ENCODE measurements around the gene RNASE13. TPM values are rescaled to one million over a fixed set of nuclear protein-coding genes. Genes with fewer than 3 reads are reported as not detected.

RNASE13 gene
- not detected for total RNA-seq

- no peak for DNase-seq
- Mint-ChIP-seq H3K27ac (no peak within 1 kb of the TSS), H3K4me3 (no peak within 1 kb of the TSS), H3K27me3 (no peaks in the 10 kb centered on the region), H3K36me3 (no peaks in the 10 kb centered on the region), H3K9me3 (no peaks in the 10 kb centered on the region), H3K4me1 (ENCODE audit: low read depth) (no peaks in the 10 kb centered on the region)
- CTCF ChIA-PET: interaction anchor here (1.4 to 7.1 kb wide), 2 partner anchors 20 to 58 kb away, joined by 8 to 55 read pairs; no protein-coding TSS in a partner anchor
- POLR2A ChIA-PET: no interaction called here
- intact Hi-C loops (cut with micrococcal nuclease): no loop called here
Measured at GRCh38 chr14:21034707-21035106, at the start of gene RNASE13. Gene RNASE13, minus strand, starts transcription at chr14:21034807. Its CDS starts 519 bp downstream, at chr14:21034288.

GRCh38 chr14:21084396-21084795 is 49.8 kb upstream of the RNASE13 start:
- Mint-ChIP-seq H3K9me3 (no peaks in the 10 kb centered on the region), H3K4me3 (no peak overlapping the region), H3K27ac (no peak overlapping the region), H3K27me3 (no peaks in the 10 kb centered on the region), H3K4me1 (ENCODE audit: low read depth) (peaks cover 18% of the 10 kb centered on the region), H3K36me3 (no peaks in the 10 kb centered on the region)
- no peak for DNase-seq
- CTCF ChIA-PET: interaction anchor here (0.8 to 9.1 kb wide), 5 partner anchors 8 to 70 kb away, joined by 4 to 146 read pairs (median 6); partner anchors contain the start of gene TMEM253
- intact Hi-C loops (cut with micrococcal nuclease): no loop called here
- POLR2A ChIA-PET: no interaction called here

GRCh38 chr14:21083565-21084325 is 49.1 kb upstream of the RNASE13 start:
- no peak for DNase-seq
- POLR2A ChIA-PET: interaction anchor here (0.5 kb wide), 1 partner anchor 12 kb away, joined by 3 read pairs; no protein-coding TSS in a partner anchor
- intact Hi-C loops (cut with micrococcal nuclease): no loop called here
- Mint-ChIP-seq H3K36me3 (no peaks in the 10 kb centered on the region), H3K4me1 (ENCODE audit: low read depth) (peaks cover 16% of the 10 kb centered on the region), H3K9me3 (no peaks in the 10 kb centered on the region), H3K27ac (no peak overlapping the region), H3K27me3 (no peaks in the 10 kb centered on the region), H3K4me3 (no peak overlapping the region)
- CTCF ChIA-PET: interaction anchor here (0.8 to 9.1 kb wide), 6 partner anchors 9 to 69 kb away, joined by 4 to 146 read pairs (median 6); partner anchors contain the start of genes ARHGEF40 and TMEM253

GRCh38 chr14:21081521-21082142 is 47.0 kb upstream of the RNASE13 start:
- Mint-ChIP-seq H3K4me3 (no peak overlapping the region), H3K27me3 (no peaks in the 10 kb centered on the region), H3K4me1 (ENCODE audit: low read depth) (peaks cover 3% of the 10 kb centered on the region), H3K36me3 (no peaks in the 10 kb centered on the region), H3K27ac (no peak overlapping the region), H3K9me3 (no peaks in the 10 kb centered on the region)
- DNase-seq: no peak
- intact Hi-C loops (cut with micrococcal nuclease): no loop called here
- CTCF ChIA-PET: interaction anchor here (0.6 to 1.4 kb wide), 2 partner anchors 32 to 67 kb away, joined by 4 to 7 read pairs; no protein-coding TSS in a partner anchor
- POLR2A ChIA-PET: interaction anchor here (1.2 kb wide), 1 partner anchor 10 kb away, joined by 3 read pairs; no protein-coding TSS in a partner anchor

- intact Hi-C loops (cut with micrococcal nuclease): no loop called here
- no peaks in the 10 kb centered on the region for H3K4me1 Mint-ChIP-seq (ENCODE audit: low read depth)
- no peak overlapping the region for H3K4me3 Mint-ChIP-seq
- no peaks in the 10 kb centered on the region for H3K9me3 Mint-ChIP-seq
- no peaks in the 10 kb centered on the region for H3K36me3 Mint-ChIP-seq
- POLR2A ChIA-PET: no interaction called here
- CTCF ChIA-PET: interaction anchor here (2.4 to 3.3 kb wide), 2 partner anchors 10 to 64 kb away, joined by 9 to 12 read pairs; no protein-coding TSS in a partner anchor
- H3K27me3 Mint-ChIP-seq: no peaks in the 10 kb centered on the region
- H3K27ac Mint-ChIP-seq: no peak overlapping the region
- DNase-seq: no peak
Measured at GRCh38 chr14:21078726-21079125, 44.1 kb upstream of the RNASE13 start.

GRCh38 chr14:21078287-21078686 is 43.7 kb upstream of the RNASE13 start:
- Mint-ChIP-seq H3K9me3 (no peaks in the 10 kb centered on the region), H3K27me3 (no peaks in the 10 kb centered on the region), H3K36me3 (no peaks in the 10 kb centered on the region), H3K4me3 (no peak overlapping the region), H3K4me1 (ENCODE audit: low read depth) (no peaks in the 10 kb centered on the region), H3K27ac (no peak overlapping the region)
- POLR2A ChIA-PET: no interaction called here
- CTCF ChIA-PET: interaction anchor here (3.3 kb wide), 1 partner anchor 64 kb away, joined by 12 read pairs; no protein-coding TSS in a partner anchor
- DNase-seq: no peak
- intact Hi-C loops (cut with micrococcal nuclease): no loop called here

GRCh38 chr14:21077672-21078071 is 43.1 kb upstream of the RNASE13 start:
- intact Hi-C loops (cut with micrococcal nuclease): no loop called here
- no peaks in the 10 kb centered on the region for H3K9me3 Mint-ChIP-seq
- peaks cover under 1% of the 10 kb centered on the region for H3K27me3 Mint-ChIP-seq
- DNase-seq: no peak
- no peak overlapping the region for H3K4me3 Mint-ChIP-seq
- ChIA-PET CTCF (interaction anchor here (1.1 to 3.3 kb wide), 2 partner anchors 62 to 63 kb away, joined by 3 to 12 read pairs; no protein-coding TSS in a partner anchor), POLR2A (no interaction called here)
- H3K36me3 Mint-ChIP-seq: no peaks in the 10 kb centered on the region
- H3K4me1 Mint-ChIP-seq (ENCODE audit: low read depth): no peaks in the 10 kb centered on the region
- H3K27ac Mint-ChIP-seq: no peak overlapping the region

GRCh38 chr14:21075719-21076437 is 41.3 kb upstream of the RNASE13 start:
- Mint-ChIP-seq H3K36me3 (no peaks in the 10 kb centered on the region), H3K9me3 (no peaks in the 10 kb centered on the region), H3K27ac (no peak overlapping the region), H3K27me3 (peaks cover 16% of the 10 kb centered on the region), H3K4me3 (no peak overlapping the region), H3K4me1 (ENCODE audit: low read depth) (peaks cover 12% of the 10 kb centered on the region)
- DNase-seq: no peak
- intact Hi-C loops (cut with micrococcal nuclease): no loop called here
- CTCF ChIA-PET: interaction anchor here (1.4 kb wide), 1 partner anchor 17 kb away, joined by 7 read pairs; no protein-coding TSS in a partner anchor
- POLR2A ChIA-PET: no interaction called here

- DNase-seq: no peak
- no peak overlapping the region for H3K4me3 Mint-ChIP-seq
- CTCF ChIA-PET: interaction anchor here (0.7 to 1.4 kb wide), 2 partner anchors 18 to 30 kb away, joined by 3 to 7 read pairs; no protein-coding TSS in a partner anchor
- intact Hi-C loops (cut with micrococcal nuclease): no loop called here
- H3K36me3 Mint-ChIP-seq: no peaks in the 10 kb centered on the region
- POLR2A ChIA-PET: no interaction called here
- H3K4me1 Mint-ChIP-seq (ENCODE audit: low read depth): peaks cover 21% of the 10 kb centered on the region
- no peaks in the 10 kb centered on the region for H3K9me3 Mint-ChIP-seq
- H3K27me3 Mint-ChIP-seq: peaks cover 23% of the 10 kb centered on the region
- no peak overlapping the region for H3K27ac Mint-ChIP-seq
Measured at GRCh38 chr14:21074398-21075272, 40.0 kb upstream of the RNASE13 start.

- no peak overlapping the region for H3K4me3 Mint-ChIP-seq
- H3K4me1 Mint-ChIP-seq (ENCODE audit: low read depth): peaks cover 28% of the 10 kb centered on the region
- ChIA-PET POLR2A (no interaction called here), CTCF (interaction anchor here (1.4 kb wide), 1 partner anchor 59 kb away, joined by 5 read pairs; no protein-coding TSS in a partner anchor)
- no peak for DNase-seq
- no peaks in the 10 kb centered on the region for H3K36me3 Mint-ChIP-seq
- intact Hi-C loops (cut with micrococcal nuclease): no loop called here
- H3K27me3 Mint-ChIP-seq: peaks cover 30% of the 10 kb centered on the region
- no peak overlapping the region for H3K27ac Mint-ChIP-seq
- H3K9me3 Mint-ChIP-seq: no peaks in the 10 kb centered on the region
Measured at GRCh38 chr14:21073921-21074320, 39.3 kb upstream of the RNASE13 start.

GRCh38 chr14:21072781-21073339 is 38.3 kb upstream of the RNASE13 start:
- no peak for DNase-seq
- Mint-ChIP-seq H3K27ac (no peak overlapping the region), H3K9me3 (no peaks in the 10 kb centered on the region), H3K27me3 (peaks cover 39% of the 10 kb centered on the region), H3K36me3 (no peaks in the 10 kb centered on the region), H3K4me1 (ENCODE audit: low read depth) (peaks cover 33% of the 10 kb centered on the region), H3K4me3 (no peak overlapping the region)
- ChIA-PET POLR2A (no interaction called here), CTCF (interaction anchor here (1.4 to 3.7 kb wide), 4 partner anchors 20 to 58 kb away, joined by 5 to 51 read pairs (median 34); no protein-coding TSS in a partner anchor)
- intact Hi-C loops (cut with micrococcal nuclease): no loop called here
